ENCODE results near the gene ELF5.

ELF5 gene

DNA sequence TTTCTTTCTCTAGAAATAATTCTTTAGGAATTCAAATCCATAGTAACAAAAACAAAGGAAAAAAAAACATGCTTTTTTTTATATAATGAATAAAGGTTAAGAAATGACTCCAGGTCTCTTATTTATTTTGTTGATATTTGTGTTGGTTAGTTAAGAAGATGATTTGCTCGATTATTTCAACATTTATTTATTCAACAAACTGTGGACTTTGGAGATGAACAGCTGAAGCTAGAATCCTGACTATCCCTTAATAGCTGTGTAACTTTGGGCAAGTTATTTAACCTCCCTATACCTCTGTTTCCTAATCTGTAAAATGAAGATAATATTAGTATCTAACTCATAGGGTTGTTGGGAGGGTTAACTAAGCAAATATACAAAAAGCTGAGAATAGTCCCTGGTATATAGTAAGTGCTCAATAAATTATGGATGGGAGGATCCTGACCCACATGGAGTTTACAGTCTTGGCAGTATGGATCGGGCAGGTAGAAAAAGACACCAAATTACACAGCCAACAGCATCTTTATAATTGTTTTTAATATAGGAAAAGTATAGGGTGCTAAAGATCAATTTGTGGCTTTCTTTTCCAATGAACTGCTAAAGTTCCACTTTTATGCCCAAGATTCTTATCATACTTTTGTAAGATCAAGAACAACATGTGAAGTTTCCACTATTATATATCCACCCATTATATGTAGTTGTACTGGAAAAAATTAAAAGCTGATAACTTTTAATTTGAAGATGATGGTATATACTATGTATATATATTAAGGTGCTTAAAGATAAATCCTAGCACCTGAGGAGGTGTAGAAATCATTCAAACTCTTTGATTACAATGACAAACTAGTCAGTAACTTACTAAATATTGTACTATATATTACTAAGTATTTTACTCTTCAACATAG is 76.1 kb downstream of the ELF5 start:
- H3K27me3 ChIP-seq (ENCODE audit: insufficient read depth, low read length) = no peaks in the 10 kb centered on the region
- no peak overlapping the region for H3K4me3 ChIP-seq (ENCODE audit: low read length)
- no peaks in the 10 kb centered on the region for H3K36me3 ChIP-seq (ENCODE audit: insufficient read depth, low read length)
- H3K27ac ChIP-seq (ENCODE audit: low read depth, low read length) = no peak overlapping the region
- WGBS = no CpG with 5 or more reads among the region's 2 CpGs
- H3K9ac ChIP-seq (ENCODE audit: low read depth, low read length) = no peak overlapping the region
- no peaks in the 10 kb centered on the region for H3K4me1 ChIP-seq (ENCODE audit: insufficient read depth, low read length)
- H3K9me3 ChIP-seq (ENCODE audit: insufficient read depth, low read depth, low read length) = 0 out of 2 replicates have a peak, but pooled peaks cover 5% of the 10 kb centered on the region

- no peaks in the 10 kb centered on the region for H3K36me3 ChIP-seq (ENCODE audit: insufficient read depth, low read length)
- no peak overlapping the region for H3K4me3 ChIP-seq (ENCODE audit: low read length)
- 95% methylated on average over 3 of the region's 3 CpGs for WGBS
- H3K9ac ChIP-seq (ENCODE audit: low read depth, low read length) = no peak overlapping the region
- H3K27me3 ChIP-seq (ENCODE audit: insufficient read depth, low read length) = no peaks in the 10 kb centered on the region
- no peak overlapping the region for H3K27ac ChIP-seq (ENCODE audit: low read depth, low read length)
- H3K4me1 ChIP-seq (ENCODE audit: insufficient read depth, low read length) = no peaks in the 10 kb centered on the region
- no peaks in the 10 kb centered on the region for H3K9me3 ChIP-seq (ENCODE audit: insufficient read depth, low read depth, low read length)
Measured at GRCh38 chr11:34433899-34434298, 79.7 kb downstream of the ELF5 start.

DNA sequence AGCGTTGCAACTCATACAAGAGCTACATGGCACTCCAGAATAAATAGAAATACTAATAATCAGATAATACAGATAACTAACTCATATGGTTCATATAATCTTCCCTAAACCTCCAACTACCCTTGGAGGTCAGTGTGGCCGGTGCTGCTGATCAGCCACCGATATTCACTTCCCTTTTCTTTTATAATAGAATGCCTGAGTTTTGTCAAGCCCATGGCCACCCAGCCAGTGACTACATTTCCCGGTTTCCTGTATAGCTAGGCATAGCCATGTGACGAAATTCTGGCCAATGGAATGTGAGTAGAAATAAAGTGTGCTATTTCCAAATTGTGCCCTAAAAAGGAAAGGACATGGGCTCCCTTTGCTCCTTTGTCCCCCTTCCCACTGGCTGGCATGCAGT is 80.8 kb downstream of the ELF5 start:
- WGBS = 88% methylated on average over 4 of the region's 5 CpGs
- Histone ChIP-seq H3K9me3 (ENCODE audit: insufficient read depth, low read depth, low read length) (no peaks in the 10 kb centered on the region), H3K36me3 (ENCODE audit: insufficient read depth, low read length) (no peaks in the 10 kb centered on the region), H3K4me1 (ENCODE audit: insufficient read depth, low read length) (no peaks in the 10 kb centered on the region), H3K27ac (ENCODE audit: low read depth, low read length) (no peak overlapping the region), H3K4me3 (ENCODE audit: low read length) (no peak overlapping the region), H3K9ac (ENCODE audit: low read depth, low read length) (no peak overlapping the region), H3K27me3 (ENCODE audit: insufficient read depth, low read length) (no peaks in the 10 kb centered on the region)

- Histone ChIP-seq H3K4me1 (ENCODE audit: insufficient read depth, low read length) (no peaks in the 10 kb centered on the region), H3K9me3 (ENCODE audit: insufficient read depth, low read depth, low read length) (no peaks in the 10 kb centered on the region), H3K4me3 (ENCODE audit: low read length) (no peak overlapping the region), H3K36me3 (ENCODE audit: insufficient read depth, low read length) (no peaks in the 10 kb centered on the region), H3K27me3 (ENCODE audit: insufficient read depth, low read length) (no peaks in the 10 kb centered on the region), H3K27ac (ENCODE audit: low read depth, low read length) (no peak overlapping the region), H3K9ac (ENCODE audit: low read depth, low read length) (no peak overlapping the region)
- WGBS = 98% methylated on average over 2 of the region's 4 CpGs
Measured at GRCh38 chr11:34431979-34432378, 81.6 kb downstream of the ELF5 start.
